GM23338 (cell line): ENCODE results near the gene ATF1. TPM values are rescaled to one million over a fixed set of nuclear protein-coding genes. Genes with fewer than 3 reads are reported as not detected.
"Not testable (repeated sequence)": the region's sequence is repeated elsewhere in the genome, so short reads cannot be mapped to it uniquely, and the experiment has no call there.

Experiments used
- ATAC-seq: fragments of 200-7000 bp; cut with Tn5 transposase; 3 replicates; pipeline ENCODE4 v1.9.1; 2020
- DNase-seq: peaks from one replicate; pipeline ENCODE4 v3.0.0-alpha.2; 2015; ENCODE audit warnings: low spot score
- H2AFZ ChIP-seq: fragments of 200-600 bp; sonication (generic); 2 replicates; pipeline ENCODE4 v1.8.0; 2016; ENCODE audit warnings: antibody characterized with exemption, mild to moderate bottlenecking, moderate library complexity
- H3F3A ChIP-seq: fragments of 200-600 bp; sonication (generic); replicated peaks from 2 replicates; pipeline ENCODE4 v1.8.0; 2017; ENCODE audit warnings: antibody characterized with exemption, mixed run types, low read depth
- H3K27ac ChIP-seq: fragments of 200-600 bp; sonication (generic); 2 replicates; pipeline ENCODE4 v1.6.1; 2016; ENCODE audit warnings: low read depth
- H3K27me3 ChIP-seq: fragments of 200-600 bp; sonication (generic); 2 replicates; pipeline ENCODE4 v1.8.0; 2016; ENCODE audit warnings: mild to moderate bottlenecking, mixed run types, moderate library complexity; ENCODE audit not compliant: insufficient read depth
- H3K36me3 ChIP-seq: fragments of 200-600 bp; sonication (generic); 2 replicates; pipeline ENCODE4 v1.8.0; 2016; ENCODE audit warnings: mild to moderate bottlenecking; ENCODE audit not compliant: insufficient read depth
- H3K4me1 ChIP-seq: fragments of 200-600 bp; sonication (generic); 2 replicates; pipeline ENCODE4 v1.8.0; 2016; ENCODE audit warnings: mild to moderate bottlenecking, moderate library complexity; ENCODE audit not compliant: insufficient read depth
- H3K4me2 ChIP-seq: fragments of 200-600 bp; sonication (generic); 2 replicates; pipeline ENCODE4 v1.7.1; 2017; ENCODE audit warnings: mixed run types
- H3K4me3 ChIP-seq: fragments of 200-600 bp; sonication (generic); 2 replicates; pipeline ENCODE4 v1.6.1; 2016; ENCODE audit warnings: mixed run types
- H3K79me2 ChIP-seq: fragments of 200-600 bp; sonication (generic); replicated peaks from 2 replicates; pipeline ENCODE4 v1.8.0; 2017; ENCODE audit warnings: mild to moderate bottlenecking; ENCODE audit not compliant: insufficient read depth
- H3K9me2 ChIP-seq: fragments of 200-600 bp; sonication (generic); 2 replicates; pipeline ENCODE4 v1.8.0; 2017; ENCODE audit not compliant: insufficient read depth
- H4K20me1 ChIP-seq: fragments of 200-600 bp; sonication (generic); replicated peaks from 2 replicates; pipeline ENCODE4 v1.8.0; 2017; ENCODE audit warnings: mild to moderate bottlenecking; ENCODE audit not compliant: insufficient read depth
- H3K27ac Mint-ChIP-seq: 2 replicates; pipeline ENCODE4 v1.8.0; 2020; ENCODE audit warnings: inconsistent platforms, mild to moderate bottlenecking, moderate library complexity, mixed read lengths
- H3K27me3 Mint-ChIP-seq: 3 replicates; pipeline ENCODE4 v1.8.0; 2022; ENCODE audit warnings: low read depth, mild to moderate bottlenecking, moderate library complexity, mixed read lengths, inconsistent platforms; ENCODE audit not compliant: insufficient read depth, poor library complexity
- H3K36me3 Mint-ChIP-seq: 3 replicates; pipeline ENCODE4 v1.8.0; 2021; ENCODE audit warnings: low read depth, mild to moderate bottlenecking, inconsistent platforms, moderate library complexity, mixed read lengths
- H3K4me1 Mint-ChIP-seq: 3 replicates; pipeline ENCODE4 v1.8.0; 2020; ENCODE audit warnings: mild to moderate bottlenecking, inconsistent platforms, mixed read lengths
- H3K4me3 Mint-ChIP-seq: 3 replicates; pipeline ENCODE4 v1.8.0; 2021; ENCODE audit warnings: moderate library complexity, mild to moderate bottlenecking, inconsistent platforms, mixed read lengths
- H3K9me3 Mint-ChIP-seq: 3 replicates; pipeline ENCODE4 v1.8.0; 2020; ENCODE audit warnings: moderate library complexity, mild to moderate bottlenecking, inconsistent platforms, mixed read lengths
- CREB1 ChIP-seq: fragments of 250-450 bp; sonication (Bioruptor Pico); IDR thresholded peaks from 2 replicates; pipeline ENCODE4 v1.5.0; 2020; ENCODE audit warnings: low read depth, mild to moderate bottlenecking, moderate library complexity
- EZH2 ChIP-seq: fragments of 200-600 bp; sonication (generic); IDR thresholded peaks from one replicate; pipeline ENCODE4 v1.8.0; 2017; ENCODE audit warnings: antibody characterized with exemption, mild to moderate bottlenecking, low read depth; ENCODE audit not compliant: unreplicated experiment
- EZH2phosphoT487 ChIP-seq: fragments of 200-600 bp; sonication (generic); IDR thresholded peaks from one replicate; pipeline ENCODE4 v1.8.1; 2018; ENCODE audit warnings: antibody characterized with exemption; ENCODE audit not compliant: unreplicated experiment
- JUNB ChIP-seq: IDR thresholded peaks from one replicate; pipeline ENCODE4 v1.6.1; 2016; ENCODE audit warnings: antibody characterized with exemption; ENCODE audit not compliant: unreplicated experiment
- POLR2AphosphoS5 ChIP-seq: IDR thresholded peaks from 2 replicates; pipeline ENCODE4 v1.6.1; 2016; ENCODE audit warnings: antibody characterized with exemption, low read depth
- REST ChIP-seq: IDR thresholded peaks from one replicate; pipeline ENCODE4 v1.6.1; 2018; ENCODE audit warnings: antibody characterized with exemption; ENCODE audit not compliant: unreplicated experiment
- STAT1 ChIP-seq: IDR thresholded peaks from one replicate; pipeline ENCODE4 v1.6.1; 2016; ENCODE audit warnings: antibody characterized with exemption; ENCODE audit not compliant: unreplicated experiment
- ZNF331 ChIP-seq: fragments of 250-450 bp; sonication (Bioruptor Pico); IDR thresholded peaks from 2 replicates; pipeline ENCODE4 v1.5.0; 2020; ENCODE audit warnings: low read depth, mild to moderate bottlenecking, moderate library complexity
- polyA plus RNA-seq: library from polyadenylated mRNA; unstranded; fragments of >200 nt; fragmentation: Nextera tagmentation; extraction: Ambion mirVana; gene quantifications from 2 replicates; pipeline ENCODE4 v1.2.1, GENCODE V29; 2016
- total RNA-seq: library from RNA; depleted of rRNA; stranded (reverse); fragments of >200 nt; shearing (Covaris generic); gene quantifications from 2 replicates; pipeline ENCODE4 v1.2.3, GENCODE V29; 2014
- TF ChIP-seq, protein P1 (sequence below), 2 experiments: fragments of 200-600 bp in 1 of 2; sonication (generic) in 1 of 2; conservative IDR thresholded peaks; 2 replicates each; pipeline versions ENCODE4 v1.5.1 to v1.6.1; 2016 to 2017; ENCODE audit warnings: antibody characterized with exemption in 2 of 2, low read depth in 2 of 2, mild to moderate bottlenecking in 2 of 2, moderate library complexity in 1 of 2
- TF ChIP-seq, protein P2 (sequence below): IDR thresholded peaks from 2 replicates; pipeline ENCODE4 v1.6.1; 2016; ENCODE audit warnings: antibody characterized with exemption
- TF ChIP-seq, protein P3 (sequence below): fragments of 250-450 bp; sonication (Bioruptor Pico); IDR thresholded peaks from 2 replicates; pipeline ENCODE4 v1.5.0; 2020; ENCODE audit warnings: mild to moderate bottlenecking, moderate library complexity

ATF1 gene
- total and polyA plus RNA-seq, 2 experiments from 2014 or later: 17.5 to 22.7 TPM

DNA sequence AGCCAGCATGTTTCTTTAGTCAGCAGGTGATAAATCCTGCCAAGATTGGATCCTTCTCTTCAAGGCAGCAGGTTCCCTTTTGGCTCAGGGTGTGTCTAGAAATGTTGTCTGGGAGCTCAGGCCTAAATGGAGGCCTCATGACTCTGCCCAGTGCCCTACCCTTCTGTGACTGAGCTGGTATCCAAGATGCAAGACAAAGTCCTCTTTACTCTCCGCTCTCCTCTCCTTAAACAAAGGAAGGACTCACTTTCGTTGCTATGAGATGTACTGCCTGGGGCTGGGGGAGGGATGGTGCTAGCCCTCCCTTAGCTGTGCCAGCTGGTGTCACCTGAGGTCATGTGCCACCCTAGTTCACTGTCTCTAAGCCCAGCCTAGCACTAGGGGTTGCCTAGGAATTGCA is 65.0 kb downstream of the ATF1 start:
- Histone ChIP-seq H3K36me3 (no peaks in the 10 kb centered on the region), H3K4me1 (no peaks in the 10 kb centered on the region), H4K20me1 (no peaks in the 10 kb centered on the region), H3K79me2 (no peaks in the 10 kb centered on the region), H3K4me3 (no peak overlapping the region), H3F3A (no peaks in the 10 kb centered on the region), H3K27me3 (no peaks in the 10 kb centered on the region), H3K9me2 (no peaks in the 10 kb centered on the region), H3K4me2 (no peak overlapping the region), H2AFZ (no peak overlapping the region), H3K27ac (no peak overlapping the region)
- Mint-ChIP-seq H3K9me3 (peaks cover 14% of the 10 kb centered on the region), H3K27me3 (peaks cover 2% of the 10 kb centered on the region), H3K4me1 (peaks cover 2% of the 10 kb centered on the region; the same call in 1 of the 3 replicates), H3K27ac (no peak overlapping the region), H3K4me3 (no peak overlapping the region), H3K36me3 (peaks cover 7% of the 10 kb centered on the region)
- DNase-seq: no peak
- ATAC-seq: no peak
- TF ChIP-seq, protein P1, sequence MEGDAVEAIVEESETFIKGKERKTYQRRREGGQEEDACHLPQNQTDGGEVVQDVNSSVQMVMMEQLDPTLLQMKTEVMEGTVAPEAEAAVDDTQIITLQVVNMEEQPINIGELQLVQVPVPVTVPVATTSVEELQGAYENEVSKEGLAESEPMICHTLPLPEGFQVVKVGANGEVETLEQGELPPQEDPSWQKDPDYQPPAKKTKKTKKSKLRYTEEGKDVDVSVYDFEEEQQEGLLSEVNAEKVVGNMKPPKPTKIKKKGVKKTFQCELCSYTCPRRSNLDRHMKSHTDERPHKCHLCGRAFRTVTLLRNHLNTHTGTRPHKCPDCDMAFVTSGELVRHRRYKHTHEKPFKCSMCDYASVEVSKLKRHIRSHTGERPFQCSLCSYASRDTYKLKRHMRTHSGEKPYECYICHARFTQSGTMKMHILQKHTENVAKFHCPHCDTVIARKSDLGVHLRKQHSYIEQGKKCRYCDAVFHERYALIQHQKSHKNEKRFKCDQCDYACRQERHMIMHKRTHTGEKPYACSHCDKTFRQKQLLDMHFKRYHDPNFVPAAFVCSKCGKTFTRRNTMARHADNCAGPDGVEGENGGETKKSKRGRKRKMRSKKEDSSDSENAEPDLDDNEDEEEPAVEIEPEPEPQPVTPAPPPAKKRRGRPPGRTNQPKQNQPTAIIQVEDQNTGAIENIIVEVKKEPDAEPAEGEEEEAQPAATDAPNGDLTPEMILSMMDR (conservative IDR thresholded peaks at IDR 0.05; ENCODE audit: low read depth in 2 of 2): no peak
- TF ChIP-seq ZNF331 (no peak), CREB1 (CRISPR knock-in tag) (no peak), EZH2 (no peak), EZH2phosphoT487 (no peak), POLR2AphosphoS5 (no peak), JUNB (no peak), REST (no peak), STAT1 (no peak)
- TF ChIP-seq, protein P2, sequence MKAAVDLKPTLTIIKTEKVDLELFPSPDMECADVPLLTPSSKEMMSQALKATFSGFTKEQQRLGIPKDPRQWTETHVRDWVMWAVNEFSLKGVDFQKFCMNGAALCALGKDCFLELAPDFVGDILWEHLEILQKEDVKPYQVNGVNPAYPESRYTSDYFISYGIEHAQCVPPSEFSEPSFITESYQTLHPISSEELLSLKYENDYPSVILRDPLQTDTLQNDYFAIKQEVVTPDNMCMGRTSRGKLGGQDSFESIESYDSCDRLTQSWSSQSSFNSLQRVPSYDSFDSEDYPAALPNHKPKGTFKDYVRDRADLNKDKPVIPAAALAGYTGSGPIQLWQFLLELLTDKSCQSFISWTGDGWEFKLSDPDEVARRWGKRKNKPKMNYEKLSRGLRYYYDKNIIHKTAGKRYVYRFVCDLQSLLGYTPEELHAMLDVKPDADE: no peak
- TF ChIP-seq, protein P3, sequence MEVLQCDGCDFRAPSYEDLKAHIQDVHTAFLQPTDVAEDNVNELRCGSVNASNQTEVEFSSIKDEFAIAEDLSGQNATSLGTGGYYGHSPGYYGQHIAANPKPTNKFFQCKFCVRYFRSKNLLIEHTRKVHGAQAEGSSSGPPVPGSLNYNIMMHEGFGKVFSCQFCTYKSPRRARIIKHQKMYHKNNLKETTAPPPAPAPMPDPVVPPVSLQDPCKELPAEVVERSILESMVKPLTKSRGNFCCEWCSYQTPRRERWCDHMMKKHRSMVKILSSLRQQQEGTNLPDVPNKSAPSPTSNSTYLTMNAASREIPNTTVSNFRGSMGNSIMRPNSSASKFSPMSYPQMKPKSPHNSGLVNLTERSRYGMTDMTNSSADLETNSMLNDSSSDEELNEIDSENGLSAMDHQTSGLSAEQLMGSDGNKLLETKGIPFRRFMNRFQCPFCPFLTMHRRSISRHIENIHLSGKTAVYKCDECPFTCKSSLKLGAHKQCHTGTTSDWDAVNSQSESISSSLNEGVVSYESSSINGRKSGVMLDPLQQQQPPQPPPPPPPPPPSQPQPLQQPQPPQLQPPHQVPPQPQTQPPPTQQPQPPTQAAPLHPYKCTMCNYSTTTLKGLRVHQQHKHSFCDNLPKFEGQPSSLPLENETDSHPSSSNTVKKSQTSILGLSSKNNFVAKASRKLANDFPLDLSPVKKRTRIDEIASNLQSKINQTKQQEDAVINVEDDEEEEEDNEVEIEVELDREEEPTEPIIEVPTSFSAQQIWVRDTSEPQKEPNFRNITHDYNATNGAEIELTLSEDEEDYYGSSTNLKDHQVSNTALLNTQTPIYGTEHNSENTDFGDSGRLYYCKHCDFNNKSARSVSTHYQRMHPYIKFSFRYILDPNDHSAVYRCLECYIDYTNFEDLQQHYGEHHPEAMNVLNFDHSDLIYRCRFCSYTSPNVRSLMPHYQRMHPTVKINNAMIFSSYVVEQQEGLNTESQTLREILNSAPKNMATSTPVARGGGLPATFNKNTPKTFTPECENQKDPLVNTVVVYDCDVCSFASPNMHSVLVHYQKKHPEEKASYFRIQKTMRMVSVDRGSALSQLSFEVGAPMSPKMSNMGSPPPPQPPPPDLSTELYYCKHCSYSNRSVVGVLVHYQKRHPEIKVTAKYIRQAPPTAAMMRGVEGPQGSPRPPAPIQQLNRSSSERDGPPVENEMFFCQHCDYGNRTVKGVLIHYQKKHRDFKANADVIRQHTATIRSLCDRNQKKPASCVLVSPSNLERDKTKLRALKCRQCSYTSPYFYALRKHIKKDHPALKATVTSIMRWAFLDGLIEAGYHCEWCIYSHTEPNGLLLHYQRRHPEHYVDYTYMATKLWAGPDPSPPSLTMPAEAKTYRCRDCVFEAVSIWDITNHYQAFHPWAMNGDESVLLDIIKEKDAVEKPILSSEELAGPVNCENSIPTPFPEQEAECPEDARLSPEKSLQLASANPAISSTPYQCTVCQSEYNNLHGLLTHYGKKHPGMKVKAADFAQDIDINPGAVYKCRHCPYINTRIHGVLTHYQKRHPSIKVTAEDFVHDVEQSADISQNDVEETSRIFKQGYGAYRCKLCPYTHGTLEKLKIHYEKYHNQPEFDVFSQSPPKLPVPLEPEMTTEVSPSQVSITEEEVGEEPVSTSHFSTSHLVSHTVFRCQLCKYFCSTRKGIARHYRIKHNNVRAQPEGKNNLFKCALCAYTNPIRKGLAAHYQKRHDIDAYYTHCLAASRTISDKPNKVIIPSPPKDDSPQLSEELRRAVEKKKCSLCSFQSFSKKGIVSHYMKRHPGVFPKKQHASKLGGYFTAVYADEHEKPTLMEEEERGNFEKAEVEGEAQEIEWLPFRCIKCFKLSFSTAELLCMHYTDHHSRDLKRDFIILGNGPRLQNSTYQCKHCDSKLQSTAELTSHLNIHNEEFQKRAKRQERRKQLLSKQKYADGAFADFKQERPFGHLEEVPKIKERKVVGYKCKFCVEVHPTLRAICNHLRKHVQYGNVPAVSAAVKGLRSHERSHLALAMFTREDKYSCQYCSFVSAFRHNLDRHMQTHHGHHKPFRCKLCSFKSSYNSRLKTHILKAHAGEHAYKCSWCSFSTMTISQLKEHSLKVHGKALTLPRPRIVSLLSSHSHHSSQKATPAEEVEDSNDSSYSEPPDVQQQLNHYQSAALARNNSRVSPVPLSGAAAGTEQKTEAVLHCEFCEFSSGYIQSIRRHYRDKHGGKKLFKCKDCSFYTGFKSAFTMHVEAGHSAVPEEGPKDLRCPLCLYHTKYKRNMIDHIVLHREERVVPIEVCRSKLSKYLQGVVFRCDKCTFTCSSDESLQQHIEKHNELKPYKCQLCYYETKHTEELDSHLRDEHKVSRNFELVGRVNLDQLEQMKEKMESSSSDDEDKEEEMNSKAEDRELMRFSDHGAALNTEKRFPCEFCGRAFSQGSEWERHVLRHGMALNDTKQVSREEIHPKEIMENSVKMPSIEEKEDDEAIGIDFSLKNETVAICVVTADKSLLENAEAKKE (CRISPR knock-in tag): no peak

GRCh38 chr12:50833801-50834200 is 69.9 kb downstream of the ATF1 start:
- not testable (repeated sequence) for H3K4me1 Mint-ChIP-seq

More at GRCh38 chr12:50833801-50834200, 69.9 kb downstream of the ATF1 start:
- ATAC-seq, DNase-seq, H3K4me3 ChIP-seq, H4K20me1 ChIP-seq, H3K27ac Mint-ChIP-seq, H3K79me2 ChIP-seq, H3F3A ChIP-seq, H3K27me3 ChIP-seq, H3K4me3 Mint-ChIP-seq, H3K4me1 ChIP-seq, H3K4me2 ChIP-seq, H3K27me3 Mint-ChIP-seq, H3K36me3 ChIP-seq, H3K9me2 ChIP-seq, H2AFZ ChIP-seq, H3K27ac ChIP-seq: not testable (repeated sequence)
- H3K36me3 Mint-ChIP-seq: peaks cover 21% of the 10 kb centered on the region
- H3K9me3 Mint-ChIP-seq: peaks cover 30% of the 10 kb centered on the region
